Naive thymus-derived CD8-positive, alpha-beta T cell (primary cell): Measurements from ENCODE around the gene PGAM5. TPM values are rescaled to one million over a fixed set of nuclear protein-coding genes. Genes with fewer than 3 reads are reported as not detected.
"Not testable (repeated sequence)": the region's sequence is repeated elsewhere in the genome, so short reads cannot be mapped to it uniquely, and the experiment has no call there.

ENCODE experiments used
- ATAC-seq, 2 donors: fragments of 150-1000 bp; cut with Tn5 transposase in 1 of 2; sonication (Bioruptor Pico), chemical (Tn5 transposase) in 1 of 2; 1 replicate in 1 of 2; 2 replicates in 1 of 2; pipeline ENCODE4 v1.10.0; 2021; ENCODE audit warnings: mild to moderate bottlenecking in 2 of 2, moderate library complexity in 2 of 2
- POLR2A ChIA-PET: fragments of 350-600 bp; sonication (Branson Sonifier 250); formaldehyde crosslinking; loops from one replicate; lab custom pipeline; 2021; ENCODE audit warnings: antibody characterized with exemption; lab: Charles Lee
- DNase-seq, 10 donors: peaks; one replicate each; pipeline versions ENCODE4 v3.0.0 to v3.0.0-alpha.2; 2020 to 2022
- H3K27ac Mint-ChIP-seq, 10 donors: one replicate each; pipeline ENCODE4 v1.8.0; 2020 to 2022; ENCODE audit warnings: mild to moderate bottlenecking in 10 of 10, mixed read lengths in 10 of 10, moderate library complexity in 4 of 10, inconsistent platforms in 1 of 10
- H3K27me3 Mint-ChIP-seq, 5 donors: one replicate each; pipeline ENCODE4 v1.8.0; 2021 to 2022; ENCODE audit warnings: mixed read lengths in 5 of 5
- H3K36me3 Mint-ChIP-seq, 3 donors: one replicate each; pipeline ENCODE4 v1.8.0; 2020 to 2022; ENCODE audit warnings: mixed read lengths in 3 of 3, mild to moderate bottlenecking in 2 of 3, inconsistent platforms in 1 of 3
- H3K4me1 Mint-ChIP-seq, 4 donors: one replicate each; pipeline ENCODE4 v1.8.0; 2021 to 2022; ENCODE audit warnings: mixed read lengths in 4 of 4
- H3K4me3 Mint-ChIP-seq, 10 donors: one replicate each; pipeline ENCODE4 v1.8.0; 2020 to 2022; ENCODE audit warnings: mild to moderate bottlenecking in 10 of 10, mixed read lengths in 10 of 10, moderate library complexity in 6 of 10, inconsistent platforms in 1 of 10
- H3K9me3 Mint-ChIP-seq, 9 donors: one replicate each; pipeline ENCODE4 v1.8.0; 2020 to 2022; ENCODE audit warnings: mixed read lengths in 9 of 9, mild to moderate bottlenecking in 3 of 9, inconsistent platforms in 1 of 9, moderate library complexity in 1 of 9
- polyA plus RNA-seq, 3 donors: library from polyadenylated mRNA; unstranded; fragments of 300-500 nt; fragmentation: Illumina TruSeq; gene quantifications; one replicate each; pipeline ENCODE4 v1.2.3, GENCODE V29; 2021
- total RNA-seq, 8 experiments: library from RNA in 2 of 8; stranded (reverse) in 2 of 8; gene quantifications; one replicate each; pipeline ENCODE4 v1.2.3 and lab custom pipeline; 2021 to 2026

Gene PGAM5
- total and polyA plus RNA-seq, 5 experiments from 2014 or later, result 20.9 to 30.9 (median 27.5) TPM

GRCh38 chr12:132694888-132695287 lies 15.8 kb upstream of the PGAM5 start:
- H3K27ac Mint-ChIP-seq, result not testable (repeated sequence)

DNA sequence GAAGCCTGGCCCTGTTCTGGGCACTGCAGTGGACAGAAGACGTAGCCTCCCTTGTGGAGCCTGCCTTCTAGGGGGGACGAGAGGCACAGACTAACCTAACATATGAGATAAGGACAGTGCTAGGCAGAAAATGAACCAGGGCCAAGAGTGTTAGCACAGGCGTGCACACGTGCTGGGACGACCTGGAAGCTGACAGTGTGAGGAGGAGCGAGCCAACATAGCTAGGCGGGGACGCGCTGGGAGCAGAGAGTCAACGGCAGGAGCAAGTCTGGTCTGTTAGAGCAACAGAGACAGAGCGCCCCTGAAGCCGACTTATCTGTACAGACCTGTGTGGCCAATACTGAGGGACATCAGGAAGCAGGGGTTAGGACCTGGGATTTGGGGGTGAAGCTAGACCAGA lies 15.2 kb upstream of the PGAM5 start:
- H3K4me3 Mint-ChIP-seq, result no peak overlapping the region
- DNase-seq (no peak), ATAC-seq (no peak)
- H3K9me3 Mint-ChIP-seq, result no peaks in the 10 kb centered on the region
- peaks cover 0 to 3% (median 0%) of the 10 kb centered on the region in 4 donors for H3K4me1 Mint-ChIP-seq
- POLR2A ChIA-PET, result interaction anchor here (1.0 kb wide), 2 partner anchors 10 to 13 kb away, joined by 4 read pairs; no protein-coding TSS in a partner anchor
- no peak overlapping the region for H3K27ac Mint-ChIP-seq
- no peaks in the 10 kb centered on the region for H3K27me3 Mint-ChIP-seq
- peaks cover 0 to 31% (median 19%) of the 10 kb centered on the region in 3 donors for H3K36me3 Mint-ChIP-seq

More at GRCh38 chr12:132694888-132695287, 15.8 kb upstream of the PGAM5 start:
- ATAC-seq, H3K27me3 Mint-ChIP-seq, DNase-seq, H3K4me1 Mint-ChIP-seq, H3K9me3 Mint-ChIP-seq, H3K4me3 Mint-ChIP-seq: not testable (repeated sequence)
- POLR2A ChIA-PET, result interaction anchor here (1.0 kb wide), 1 partner anchor 9 kb away, joined by 4 read pairs; no protein-coding TSS in a partner anchor
- H3K36me3 Mint-ChIP-seq, result peaks cover 0 to 28% (median 16%) of the 10 kb centered on the region in 3 donors

- no peaks in the 10 kb centered on the region for H3K27me3 Mint-ChIP-seq
- no peak for ATAC-seq
- POLR2A ChIA-PET, result no interaction called here
- H3K9me3 Mint-ChIP-seq, result peaks cover 0 to 3% (median 0%) of the 10 kb centered on the region in 9 donors
- no peak overlapping the region for H3K4me3 Mint-ChIP-seq
- H3K4me1 Mint-ChIP-seq, result peaks cover 0 to 5% (median under 1%) of the 10 kb centered on the region in 4 donors
- DNase-seq, result no peak
- H3K36me3 Mint-ChIP-seq, result peaks cover 0 to 35% (median 20%) of the 10 kb centered on the region in 3 donors
- no peak overlapping the region for H3K27ac Mint-ChIP-seq
Measured at GRCh38 chr12:132698341-132698740, 12.3 kb upstream of the PGAM5 start.

- no peak for DNase-seq
- no peaks in the 10 kb centered on the region for H3K27me3 Mint-ChIP-seq
- peaks cover 0 to 5% (median 2%) of the 10 kb centered on the region in 4 donors for H3K4me1 Mint-ChIP-seq
- POLR2A ChIA-PET, result interaction anchor here (0.7 kb wide), 1 partner anchor 600 kb away, joined by 4 read pairs; no protein-coding TSS in a partner anchor
- H3K36me3 Mint-ChIP-seq, result peaks cover 5 to 35% (median 29%) of the 10 kb centered on the region in 3 donors
- ATAC-seq, result no peak
- H3K27ac Mint-ChIP-seq, result no peak overlapping the region
- H3K9me3 Mint-ChIP-seq, result peaks cover 0 to 10% (median 0%) of the 10 kb centered on the region in 9 donors
- no peak overlapping the region for H3K4me3 Mint-ChIP-seq
Measured at GRCh38 chr12:132700212-132700822, 10.3 kb upstream of the PGAM5 start.

DNA sequence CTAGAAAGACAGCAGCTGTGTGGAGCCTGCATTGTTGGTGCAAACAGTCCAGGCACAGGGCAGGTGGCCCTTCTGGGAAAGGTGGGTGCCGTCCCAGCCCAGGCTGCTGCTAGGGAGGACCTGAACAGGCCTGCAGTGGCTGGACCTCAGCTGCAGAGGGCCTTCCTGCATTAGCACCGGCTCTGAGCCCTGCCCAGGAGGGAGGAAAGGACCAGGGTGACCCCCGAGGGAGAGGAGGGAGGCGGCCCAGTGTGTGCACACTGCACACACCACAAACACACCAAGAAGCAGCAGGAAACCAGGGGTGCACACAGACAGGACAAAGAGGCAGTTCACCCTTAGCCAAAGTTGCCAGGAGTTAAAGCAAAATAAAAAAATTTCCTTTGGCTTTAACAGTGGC lies 8.0 kb upstream of the PGAM5 start:
- H3K4me3 Mint-ChIP-seq, result no peak overlapping the region
- peak overlapping the region in 1 of 10 donors; percentile 33 for H3K27ac Mint-ChIP-seq
- H3K27me3 Mint-ChIP-seq, result no peaks in the 10 kb centered on the region
- ATAC-seq (no peak), DNase-seq (no peak)
- POLR2A ChIA-PET, result no interaction called here
- peaks cover 0 to 5% (median 3%) of the 10 kb centered on the region in 4 donors for H3K4me1 Mint-ChIP-seq
- peaks cover 11 to 28% (median 24%) of the 10 kb centered on the region in 3 donors for H3K36me3 Mint-ChIP-seq
- H3K9me3 Mint-ChIP-seq, result peaks cover 0 to 17% (median 9%) of the 10 kb centered on the region in 9 donors

- peak overlapping the region in 3 of 10 donors; percentile 75 to 80 (median 80) for H3K27ac Mint-ChIP-seq
- peaks cover 17 to 27% (median 17%) of the 10 kb centered on the region in 3 donors for H3K36me3 Mint-ChIP-seq
- H3K4me3 Mint-ChIP-seq, result no peak overlapping the region
- H3K9me3 Mint-ChIP-seq, result peaks cover 0 to 26% (median 10%) of the 10 kb centered on the region in 9 donors
- peaks cover 0 to 5% (median 3%) of the 10 kb centered on the region in 4 donors for H3K4me1 Mint-ChIP-seq
- DNase-seq (no peak), ATAC-seq (no peak)
- POLR2A ChIA-PET, result no interaction called here
- H3K27me3 Mint-ChIP-seq, result no peaks in the 10 kb centered on the region
Measured at GRCh38 chr12:132703641-132704040, 7.0 kb upstream of the PGAM5 start.

DNA sequence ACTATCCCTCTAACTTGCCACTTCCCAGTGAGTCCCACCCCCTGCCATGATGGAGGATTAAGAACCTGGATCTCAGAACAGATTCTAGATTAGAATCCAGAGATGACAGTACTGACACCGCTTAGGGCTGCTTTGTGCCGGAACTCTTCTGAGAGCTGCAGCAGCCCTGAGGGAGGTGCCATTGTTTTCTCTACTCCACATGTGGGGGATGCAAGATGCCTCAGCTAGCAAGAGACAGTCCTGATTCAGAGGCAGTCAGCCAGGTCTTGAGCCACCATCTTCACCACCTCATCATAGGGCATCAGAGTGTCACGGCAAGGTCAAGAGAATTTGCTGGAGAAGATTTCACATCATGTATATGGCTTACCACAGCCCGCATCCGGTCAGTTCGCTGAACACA lies 3.4 kb upstream of the PGAM5 start:
- Mint-ChIP-seq H3K36me3 (peaks cover 4 to 17% (median 16%) of the 10 kb centered on the region in 3 donors), H3K9me3 (peaks cover 0 to 39% (median 10%) of the 10 kb centered on the region in 9 donors), H3K27ac (peak overlapping the region in 7 of 10 donors; percentile 13 to 74 (median 56)), H3K4me3 (peak overlapping the region in 3 of 10 donors; percentile 5 to 40 (median 40)), H3K4me1 (peaks cover 0 to 19% (median 11%) of the 10 kb centered on the region in 4 donors), H3K27me3 (no peaks in the 10 kb centered on the region)
- POLR2A ChIA-PET, result no interaction called here
- ATAC-seq (no peak), DNase-seq (no peak)

GRCh38 chr12:132708150-132708549 lies 2.5 kb upstream of the PGAM5 start:
- Mint-ChIP-seq H3K9me3 (peaks cover 0 to 39% (median 9%) of the 10 kb centered on the region in 9 donors), H3K36me3 (peaks cover 2 to 17% (median 16%) of the 10 kb centered on the region in 3 donors), H3K4me1 (peaks cover 1 to 27% (median 13%) of the 10 kb centered on the region in 4 donors), H3K27me3 (no peaks in the 10 kb centered on the region), H3K4me3 (peak overlapping the region in 5 of 10 donors; percentile 15 to 50 (median 26)), H3K27ac (peak overlapping the region in 6 of 10 donors; percentile 27 to 69 (median 44))
- ATAC-seq (no peak), DNase-seq (no peak)
- POLR2A ChIA-PET, result interaction anchor here (0.8 kb wide), 1 partner anchor 12 kb away, joined by 4 read pairs; no protein-coding TSS in a partner anchor

DNA sequence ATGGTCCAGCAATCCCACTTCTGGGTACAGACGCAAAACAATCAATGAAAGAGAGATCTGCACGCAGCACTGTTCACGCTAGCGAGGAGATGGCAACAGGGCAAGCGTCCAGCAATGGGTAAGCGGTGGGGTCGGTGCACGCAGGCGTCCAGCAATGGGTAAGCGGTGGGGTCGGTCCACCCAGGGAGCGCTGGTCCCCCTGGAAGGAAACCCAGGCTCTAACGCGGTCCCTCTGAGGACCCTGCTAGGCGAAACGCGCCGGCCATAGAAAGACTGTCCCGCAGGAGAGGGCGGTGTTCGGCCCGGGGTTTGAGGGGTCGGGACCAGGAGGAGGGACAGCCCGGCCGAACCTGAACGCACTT lies 618 bp upstream of the PGAM5 start:
- peaks cover 8 to 37% (median 18%) of the 10 kb centered on the region in 4 donors for H3K4me1 Mint-ChIP-seq
- H3K27me3 Mint-ChIP-seq, result no peaks in the 10 kb centered on the region
- H3K36me3 Mint-ChIP-seq, result peaks cover 7 to 12% (median 12%) of the 10 kb centered on the region in 3 donors
- no peak for ATAC-seq
- peaks cover 0 to 36% (median 4%) of the 10 kb centered on the region in 9 donors for H3K9me3 Mint-ChIP-seq
- H3K27ac Mint-ChIP-seq, result peak overlapping the region; percentile 88 to 96 (median 94)
- POLR2A ChIA-PET, result interaction anchor here (0.7 to 1.8 kb wide), 5 partner anchors 46 to 276 kb away, joined by 3 to 6 read pairs (median 4); partner anchors contain the start of genes CHFR, GOLGA3 and ZNF26
- peak in 2 of 10 donors; percentile 15 to 58 for DNase-seq
- peak overlapping the region; percentile 78 to 92 (median 89) for H3K4me3 Mint-ChIP-seq

- Mint-ChIP-seq H3K9me3 (peaks cover 0 to 32% (median 4%) of the 10 kb centered on the region in 9 donors), H3K36me3 (peaks cover 8 to 12% (median 12%) of the 10 kb centered on the region in 3 donors), H3K4me3 (peak overlapping the region; percentile 70 to 90 (median 80)), H3K27ac (peak overlapping the region; percentile 13 to 90 (median 42)), H3K4me1 (peaks cover 8 to 37% (median 18%) of the 10 kb centered on the region in 4 donors), H3K27me3 (no peaks in the 10 kb centered on the region)
- DNase-seq, result peak in 4 of 10 donors; percentile 21 to 62 (median 25)
- peak in 1 of 2 donors; percentile 8 for ATAC-seq
- POLR2A ChIA-PET, result interaction anchor here (1.0 to 1.8 kb wide), 5 partner anchors 46 to 198 kb away, joined by 3 to 6 read pairs (median 4); partner anchors contain the start of genes CHFR and GOLGA3
Measured at GRCh38 chr12:132711080-132711843, 620 bp downstream of the PGAM5 start.

GRCh38 chr12:132713123-132713522 lies 2.5 kb downstream of the PGAM5 start:
- H3K27me3 Mint-ChIP-seq, result no peaks in the 10 kb centered on the region
- peak overlapping the region in 2 of 10 donors; percentile 29 to 58 for H3K27ac Mint-ChIP-seq
- H3K36me3 Mint-ChIP-seq, result peaks cover 4 to 22% (median 10%) of the 10 kb centered on the region in 3 donors
- no peak for DNase-seq
- peaks cover 0 to 18% (median 0%) of the 10 kb centered on the region in 9 donors for H3K9me3 Mint-ChIP-seq
- H3K4me1 Mint-ChIP-seq, result peaks cover 8 to 36% (median 18%) of the 10 kb centered on the region in 4 donors
- POLR2A ChIA-PET, result interaction anchor here (1.0 to 1.4 kb wide), 2 partner anchors 10 to 27 kb away, joined by 3 to 5 read pairs; no protein-coding TSS in a partner anchor
- no peak for ATAC-seq
- H3K4me3 Mint-ChIP-seq, result peak overlapping the region in 2 of 10 donors; percentile 26 to 80

- POLR2A ChIA-PET, result no interaction called here
- no peak for ATAC-seq
- no peaks in the 10 kb centered on the region for H3K9me3 Mint-ChIP-seq
- no peak overlapping the region for H3K4me3 Mint-ChIP-seq
- H3K4me1 Mint-ChIP-seq, result peaks cover 8 to 28% (median 14%) of the 10 kb centered on the region in 4 donors
- H3K27ac Mint-ChIP-seq, result no peak overlapping the region
- H3K27me3 Mint-ChIP-seq, result no peaks in the 10 kb centered on the region
- H3K36me3 Mint-ChIP-seq, result peaks cover 0 to 42% (median 17%) of the 10 kb centered on the region in 3 donors
- DNase-seq, result no peak
Measured at GRCh38 chr12:132715874-132716273, 5.2 kb downstream of the PGAM5 start.
